Measurements from ENCODE around the gene WDR74. TPM values are rescaled to one million over a fixed set of nuclear protein-coding genes. Genes with fewer than 3 reads are reported as not detected.

The WDR74 gene
- total RNA-seq, 1 donor from 2014 or later: 53.5 TPM

DNA sequence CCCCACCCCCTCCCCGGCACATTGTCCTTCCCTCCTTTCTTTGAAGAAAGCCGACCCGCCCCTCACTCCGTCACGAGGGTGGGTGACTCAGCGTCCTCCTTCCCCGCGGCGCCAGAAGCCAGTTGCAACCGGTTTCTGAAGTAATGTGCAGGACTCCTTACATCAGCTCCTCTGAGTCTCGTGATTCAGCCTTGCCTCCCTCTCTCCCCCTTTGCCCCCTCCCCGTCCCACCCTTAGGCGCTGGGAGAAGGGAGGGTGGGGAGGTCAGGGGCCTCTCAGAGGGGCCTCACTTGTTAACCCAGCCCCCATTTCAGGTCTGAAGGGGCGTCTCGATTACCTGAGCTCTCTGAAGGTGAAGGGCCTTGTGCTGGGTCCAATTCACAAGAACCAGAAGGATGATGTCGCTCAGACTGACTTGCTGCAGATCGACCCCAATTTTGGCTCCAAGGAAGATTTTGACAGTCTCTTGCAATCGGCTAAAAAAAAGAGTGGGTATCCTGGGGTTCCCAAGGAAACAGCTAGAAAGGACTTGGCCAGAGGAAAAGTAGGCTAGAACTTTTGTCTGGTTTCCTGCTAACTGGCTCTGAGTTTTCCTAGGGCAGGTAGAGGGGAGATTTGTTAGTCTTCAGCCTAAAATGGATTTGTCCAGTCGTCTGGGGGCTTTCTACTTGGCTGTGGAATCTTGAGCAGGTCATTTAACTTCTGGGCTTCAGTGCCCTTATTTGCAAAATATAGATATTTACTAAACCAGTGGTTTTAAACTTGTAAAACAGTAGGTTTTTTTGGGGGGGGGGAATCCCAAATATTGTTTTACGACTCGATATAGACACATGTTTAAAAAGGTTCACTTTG is 42.4 kb upstream of the WDR74 start:
- peaks cover 43% of the 10 kb centered on the region for H4K20me1 ChIP-seq (ENCODE audit: insufficient read depth, low read length)
- TF ChIP-seq, protein P1, sequence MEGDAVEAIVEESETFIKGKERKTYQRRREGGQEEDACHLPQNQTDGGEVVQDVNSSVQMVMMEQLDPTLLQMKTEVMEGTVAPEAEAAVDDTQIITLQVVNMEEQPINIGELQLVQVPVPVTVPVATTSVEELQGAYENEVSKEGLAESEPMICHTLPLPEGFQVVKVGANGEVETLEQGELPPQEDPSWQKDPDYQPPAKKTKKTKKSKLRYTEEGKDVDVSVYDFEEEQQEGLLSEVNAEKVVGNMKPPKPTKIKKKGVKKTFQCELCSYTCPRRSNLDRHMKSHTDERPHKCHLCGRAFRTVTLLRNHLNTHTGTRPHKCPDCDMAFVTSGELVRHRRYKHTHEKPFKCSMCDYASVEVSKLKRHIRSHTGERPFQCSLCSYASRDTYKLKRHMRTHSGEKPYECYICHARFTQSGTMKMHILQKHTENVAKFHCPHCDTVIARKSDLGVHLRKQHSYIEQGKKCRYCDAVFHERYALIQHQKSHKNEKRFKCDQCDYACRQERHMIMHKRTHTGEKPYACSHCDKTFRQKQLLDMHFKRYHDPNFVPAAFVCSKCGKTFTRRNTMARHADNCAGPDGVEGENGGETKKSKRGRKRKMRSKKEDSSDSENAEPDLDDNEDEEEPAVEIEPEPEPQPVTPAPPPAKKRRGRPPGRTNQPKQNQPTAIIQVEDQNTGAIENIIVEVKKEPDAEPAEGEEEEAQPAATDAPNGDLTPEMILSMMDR (IDR thresholded peaks at IDR 0.05; ENCODE audit: insufficient read depth, low read depth, low read length): no peak
- no peak for FAIRE-seq
- Mint-ChIP-seq H3K4me1 (ENCODE audit: low read depth, unreplicated experiment) (peaks cover 29% of the 10 kb centered on the region), H3K9me3 (ENCODE audit: unreplicated experiment) (no peaks in the 10 kb centered on the region), H3K4me3 (ENCODE audit: unreplicated experiment) (peak overlapping the region; percentile 99), H3K27me3 (ENCODE audit: low read depth, unreplicated experiment) (no peaks in the 10 kb centered on the region), H3K27ac (ENCODE audit: unreplicated experiment) (peak overlapping the region; percentile 99), H3K36me3 (ENCODE audit: low read depth, unreplicated experiment) (peaks cover 30% of the 10 kb centered on the region)
- peak overlapping the region; percentile 87 for H3K4me2 ChIP-seq (ENCODE audit: low read length)
- H3K27ac ChIP-seq (ENCODE audit: low read depth, low read length): peak overlapping the region; percentile 97
- peaks cover 38% of the 10 kb centered on the region for H3K36me3 ChIP-seq (ENCODE audit: insufficient read depth, low read length)
- peaks cover 65% of the 10 kb centered on the region for H3K79me2 ChIP-seq (ENCODE audit: insufficient read depth, low read length)
- H3K27me3 ChIP-seq (ENCODE audit: insufficient read depth, low read length): no peaks in the 10 kb centered on the region
- H3K9me3 ChIP-seq (ENCODE audit: insufficient read depth, low read depth, low read length): no peaks in the 10 kb centered on the region
- H3K4me1 ChIP-seq (ENCODE audit: insufficient read depth, low read length): peaks cover 32% of the 10 kb centered on the region
- no peak overlapping the region for H2AFZ ChIP-seq (ENCODE audit: low read depth, low read length)
- peak overlapping the region; percentile 81 for H3K4me3 ChIP-seq (ENCODE audit: insufficient read depth, low read depth, low read length)
- DNase-seq (ENCODE audit: low read depth): peak; percentile 90
- peak overlapping the region; percentile 100 for H3K9ac ChIP-seq (ENCODE audit: low read length)

DNA sequence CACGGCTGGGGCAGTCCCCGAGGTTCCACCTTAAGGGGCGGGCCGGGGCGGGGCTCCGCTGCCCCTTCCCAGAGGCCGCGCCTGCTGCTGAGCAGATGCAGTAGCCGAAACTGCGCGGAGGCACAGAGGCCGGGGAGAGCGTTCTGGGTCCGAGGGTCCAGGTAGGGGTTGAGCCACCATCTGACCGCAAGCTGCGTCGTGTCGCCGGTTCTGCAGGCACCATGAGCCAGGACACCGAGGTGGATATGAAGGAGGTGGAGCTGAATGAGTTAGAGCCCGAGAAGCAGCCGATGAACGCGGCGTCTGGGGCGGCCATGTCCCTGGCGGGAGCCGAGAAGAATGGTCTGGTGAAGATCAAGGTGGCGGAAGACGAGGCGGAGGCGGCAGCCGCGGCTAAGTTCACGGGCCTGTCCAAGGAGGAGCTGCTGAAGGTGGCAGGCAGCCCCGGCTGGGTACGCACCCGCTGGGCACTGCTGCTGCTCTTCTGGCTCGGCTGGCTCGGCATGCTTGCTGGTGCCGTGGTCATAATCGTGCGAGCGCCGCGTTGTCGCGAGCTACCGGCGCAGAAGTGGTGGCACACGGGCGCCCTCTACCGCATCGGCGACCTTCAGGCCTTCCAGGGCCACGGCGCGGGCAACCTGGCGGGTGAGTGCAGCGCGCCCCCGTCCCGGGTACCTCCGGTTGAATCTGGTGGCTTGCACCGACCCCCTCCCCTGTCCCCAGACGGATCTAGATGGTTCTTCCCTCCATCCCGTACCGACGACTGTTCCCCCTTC is 41.6 kb upstream of the WDR74 start, which contains the start of gene SLC3A2:
Gene SLC3A2, plus strand, starts transcription at position 94 of the 776 bp plus-strand sequence. Its CDS starts 128 bp downstream, at position 222.
- H3K9me3 Mint-ChIP-seq (ENCODE audit: unreplicated experiment): no peaks in the 10 kb centered on the region
- peak within 1 kb of the TSS; percentile 99 for H3K4me3 Mint-ChIP-seq (ENCODE audit: unreplicated experiment)
- Histone ChIP-seq H2AFZ (ENCODE audit: low read depth, low read length) (peak within 1 kb of the TSS; percentile 62), H3K9me3 (ENCODE audit: insufficient read depth, low read depth, low read length) (no peaks in the 10 kb centered on the region), H3K27me3 (ENCODE audit: insufficient read depth, low read length) (no peaks in the 10 kb centered on the region), H3K4me2 (ENCODE audit: low read length) (peak within 1 kb of the TSS; percentile 87), H3K9ac (ENCODE audit: low read length) (peak within 1 kb of the TSS; percentile 100), H3K27ac (ENCODE audit: low read depth, low read length) (peak within 1 kb of the TSS; percentile 97), H3K79me2 (ENCODE audit: insufficient read depth, low read length) (peaks cover 57% of the 10 kb centered on the region), H3K36me3 (ENCODE audit: insufficient read depth, low read length) (peaks cover 31% of the 10 kb centered on the region), H3K4me3 (ENCODE audit: insufficient read depth, low read depth, low read length) (peak within 1 kb of the TSS; percentile 81), H3K4me1 (ENCODE audit: insufficient read depth, low read length) (peaks cover 32% of the 10 kb centered on the region), H4K20me1 (ENCODE audit: insufficient read depth, low read length) (peaks cover 35% of the 10 kb centered on the region)
- DNase-seq (ENCODE audit: low read depth) (peak; percentile 69), FAIRE-seq (no peak)
- TF ChIP-seq, protein P1 (IDR thresholded peaks at IDR 0.05; ENCODE audit: insufficient read depth, low read depth, low read length): peak; percentile 36
- no peak for TF ChIP-seq EZH2 (IDR thresholded peaks at IDR 0.05; ENCODE audit: insufficient read depth, low read length)
- peaks cover 28% of the 10 kb centered on the region for H3K36me3 Mint-ChIP-seq (ENCODE audit: low read depth, unreplicated experiment)
- no peaks in the 10 kb centered on the region for H3K27me3 Mint-ChIP-seq (ENCODE audit: low read depth, unreplicated experiment)
- H3K4me1 Mint-ChIP-seq (ENCODE audit: low read depth, unreplicated experiment): peaks cover 29% of the 10 kb centered on the region
- H3K27ac Mint-ChIP-seq (ENCODE audit: unreplicated experiment): peak within 1 kb of the TSS; percentile 99

All from astrocyte (in vitro differentiated cells and primary cell).